PC-3 (cell line): Measurements from ENCODE around the gene HAPLN2. TPM values are rescaled to one million over a fixed set of nuclear protein-coding genes. Genes with fewer than 3 reads are reported as not detected.
A peak's percentile ranks its signal among the peaks of the same experiment; 100 is the strongest.
"Not testable (repeated sequence)": the region's sequence is repeated elsewhere in the genome, so short reads cannot be mapped to it uniquely, and the experiment has no call there.

Experiments
- ATAC-seq: fragments of 200-7000 bp; cut with Tn5 transposase; 2 replicates; pipeline ENCODE4 v1.9.1; 2020; ENCODE audit warnings: mild to moderate bottlenecking, moderate library complexity
- BruUV-seq: library from RNA; stranded (reverse); fragments of 400-500 nt; replicated peaks from 2 replicates; lab custom pipeline; 2021; lab: Mats Ljungman, UMichigan
- CTCF ChIA-PET: fragments of 300-600 bp; sonication (Branson Sonifier 250); formaldehyde crosslinking; loops from one replicate; lab custom pipeline; 2022; ENCODE audit warnings: antibody characterized with exemption; lab: Charles Lee
- POLR2A ChIA-PET: fragments of 300-600 bp; sonication (Branson Sonifier 250); formaldehyde crosslinking; loops from one replicate; lab custom pipeline; 2022; ENCODE audit warnings: antibody characterized with exemption; ENCODE audit not compliant: unreplicated experiment; lab: Charles Lee
- DNase-seq: peaks from one replicate; pipeline ENCODE4 v3.0.0-alpha.2; 2015
- H2AFZ ChIP-seq: fragments of 300-600 bp; sonication (generic); 2 replicates; pipeline ENCODE4 v1.6.0; 2016; ENCODE audit warnings: antibody characterized with exemption, low read length
- H3F3A ChIP-seq: fragments of 300-600 bp; sonication (generic); one replicate; pipeline ENCODE4 v1.6.0; 2017; ENCODE audit warnings: antibody characterized with exemption, low read length, control low read depth, mild to moderate bottlenecking; ENCODE audit not compliant: unreplicated experiment
- H3K27ac ChIP-seq: fragments of 300-600 bp; sonication (generic); 2 replicates; pipeline ENCODE4 v1.5.1; 2016; ENCODE audit warnings: mild to moderate bottlenecking, low read length
- H3K27me3 ChIP-seq: fragments of 300-600 bp; sonication (generic); 2 replicates; pipeline ENCODE4 v1.6.1; 2016; ENCODE audit warnings: low read length, mixed read lengths
- H3K36me3 ChIP-seq: fragments of 300-600 bp; sonication (generic); 2 replicates; pipeline ENCODE4 v1.6.1; 2016; ENCODE audit warnings: low read depth, mixed run types, low read length, mixed read lengths
- H3K4me1 ChIP-seq: fragments of 300-600 bp; sonication (generic); 2 replicates; pipeline ENCODE4 v1.5.1; 2016; ENCODE audit warnings: low read length; ENCODE audit not compliant: insufficient read depth
- H3K4me2 ChIP-seq: fragments of 300-600 bp; sonication (generic); 2 replicates; pipeline ENCODE4 v1.6.0; 2016; ENCODE audit warnings: low read length
- H3K4me3 ChIP-seq: fragments of 300-600 bp; sonication (generic); 2 replicates; pipeline ENCODE4 v1.5.1; 2016; ENCODE audit warnings: mild to moderate bottlenecking, low read length, mixed read lengths
- H3K79me2 ChIP-seq: fragments of 300-600 bp; sonication (generic); 2 replicates; pipeline ENCODE4 v1.6.1; 2017; ENCODE audit warnings: low read length, mixed read lengths
- H3K9ac ChIP-seq: fragments of 300-600 bp; sonication (generic); 2 replicates; pipeline ENCODE4 v1.6.0; 2016; ENCODE audit warnings: mild to moderate bottlenecking, low read length
- H3K9me2 ChIP-seq: fragments of 300-600 bp; sonication (generic); replicated peaks from 2 replicates; pipeline ENCODE4 v1.6.1; 2016; ENCODE audit warnings: mixed run types, low read length, mixed read lengths
- H3K9me3 ChIP-seq: fragments of 300-600 bp; sonication (generic); 2 replicates; pipeline ENCODE4 v1.6.1; 2016; ENCODE audit warnings: low read length, mixed read lengths
- H4K20me1 ChIP-seq: fragments of 300-600 bp; sonication (generic); 2 replicates; pipeline ENCODE4 v1.6.1; 2016; ENCODE audit warnings: low read length, mixed read lengths
- EZH2 ChIP-seq: fragments of 300-600 bp; sonication (generic); IDR thresholded peaks from one replicate; pipeline ENCODE4 v1.6.1; 2017; ENCODE audit warnings: antibody characterized with exemption, mild to moderate bottlenecking, low read length; ENCODE audit not compliant: unreplicated experiment
- EZH2phosphoT487 ChIP-seq: fragments of 300-600 bp; sonication (generic); IDR thresholded peaks from 2 replicates; pipeline ENCODE4 v1.6.1; 2018; ENCODE audit warnings: mild to moderate bottlenecking, antibody characterized with exemption, low read length, borderline replicate concordance
- intact Hi-C: fragments of 100-400 bp; cut with micrococcal nuclease; formaldehyde crosslinking; loops from 2 replicates; pipeline ENCODE4 v1.9.0; 2023
- total RNA-seq: library from RNA; depleted of rRNA; stranded (reverse); fragments of >200 nt; gene quantifications from 2 replicates; pipeline ENCODE4 v1.2.3, GENCODE V29; 2014
- TF ChIP-seq, protein P1 (sequence below): fragments of 300-600 bp; sonication (generic); conservative IDR thresholded peaks from 2 replicates; pipeline ENCODE4 v1.5.1; 2017; ENCODE audit warnings: antibody characterized with exemption, low read depth, mild to moderate bottlenecking, low read length

Gene HAPLN2
- total RNA-seq, 1 experiment from 2014 or later: 1.1 TPM

DNA sequence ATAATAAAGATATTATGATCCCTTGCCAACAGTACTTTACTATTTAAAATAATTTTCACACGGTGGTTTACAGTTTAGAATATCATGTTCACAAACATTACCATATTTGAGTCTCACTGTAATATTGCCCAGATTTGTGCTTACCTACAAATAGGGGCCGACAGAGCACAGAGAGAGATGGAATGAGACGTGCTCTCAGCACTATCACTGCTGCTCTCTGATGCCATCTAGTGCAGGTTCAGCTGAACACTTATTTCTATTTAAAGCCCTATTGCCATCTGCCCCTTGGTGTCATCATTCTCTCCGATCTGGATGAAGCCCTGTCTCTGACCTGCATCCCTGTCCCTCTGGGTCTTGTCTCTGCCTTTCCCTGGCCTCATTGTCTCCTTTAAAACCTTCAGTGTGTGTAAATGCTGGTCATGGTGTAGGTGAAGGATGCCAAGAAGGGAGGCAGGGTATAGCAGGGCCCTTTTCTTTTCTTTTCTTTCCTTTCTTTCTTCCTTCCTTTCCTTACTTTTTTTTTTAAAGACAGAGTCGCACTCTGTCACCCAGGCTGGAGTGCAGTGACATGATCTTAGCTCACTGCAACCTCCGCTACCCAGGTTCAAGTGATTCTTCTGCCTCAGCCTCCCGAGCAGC is 11.1 kb upstream of the HAPLN2 start:
- no peak overlapping the region for H3K27ac ChIP-seq
- no peaks in the 10 kb centered on the region for H3K9me3 ChIP-seq
- H2AFZ ChIP-seq: peak overlapping the region; percentile 29; the same call in 1 of the 2 replicates
- H3F3A ChIP-seq: no peaks in the 10 kb centered on the region
- no TSS peak for BruUV-seq
- H3K4me3 ChIP-seq: no peak overlapping the region
- H3K9me2 ChIP-seq: no peaks in the 10 kb centered on the region
- DNase-seq: peak; percentile 87
- CTCF ChIA-PET: interaction anchor here (0.5 to 1.1 kb wide), 3 partner anchors 9 to 151 kb away, joined by 3 read pairs; no protein-coding TSS in a partner anchor
- ATAC-seq: peak; percentile 98
- H3K9ac ChIP-seq: no peak overlapping the region
- no peaks in the 10 kb centered on the region for H3K27me3 ChIP-seq
- intact Hi-C loops: loop anchor here (1.0 kb wide), 1 partner anchor 24 kb away; no protein-coding TSS in a partner anchor
- H3K4me2 ChIP-seq: 0 out of 2 replicates have a peak overlapping the region, but pooled peaks have one; percentile 2
- TF ChIP-seq EZH2 (no peak), EZH2phosphoT487 (no peak)
- TF ChIP-seq, protein P1, sequence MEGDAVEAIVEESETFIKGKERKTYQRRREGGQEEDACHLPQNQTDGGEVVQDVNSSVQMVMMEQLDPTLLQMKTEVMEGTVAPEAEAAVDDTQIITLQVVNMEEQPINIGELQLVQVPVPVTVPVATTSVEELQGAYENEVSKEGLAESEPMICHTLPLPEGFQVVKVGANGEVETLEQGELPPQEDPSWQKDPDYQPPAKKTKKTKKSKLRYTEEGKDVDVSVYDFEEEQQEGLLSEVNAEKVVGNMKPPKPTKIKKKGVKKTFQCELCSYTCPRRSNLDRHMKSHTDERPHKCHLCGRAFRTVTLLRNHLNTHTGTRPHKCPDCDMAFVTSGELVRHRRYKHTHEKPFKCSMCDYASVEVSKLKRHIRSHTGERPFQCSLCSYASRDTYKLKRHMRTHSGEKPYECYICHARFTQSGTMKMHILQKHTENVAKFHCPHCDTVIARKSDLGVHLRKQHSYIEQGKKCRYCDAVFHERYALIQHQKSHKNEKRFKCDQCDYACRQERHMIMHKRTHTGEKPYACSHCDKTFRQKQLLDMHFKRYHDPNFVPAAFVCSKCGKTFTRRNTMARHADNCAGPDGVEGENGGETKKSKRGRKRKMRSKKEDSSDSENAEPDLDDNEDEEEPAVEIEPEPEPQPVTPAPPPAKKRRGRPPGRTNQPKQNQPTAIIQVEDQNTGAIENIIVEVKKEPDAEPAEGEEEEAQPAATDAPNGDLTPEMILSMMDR: peak; percentile 92
- POLR2A ChIA-PET: no interaction called here
- no peaks in the 10 kb centered on the region for H3K4me1 ChIP-seq
- no peaks in the 10 kb centered on the region for H4K20me1 ChIP-seq
- H3K79me2 ChIP-seq: no peaks in the 10 kb centered on the region
- H3K36me3 ChIP-seq: no peaks in the 10 kb centered on the region

DNA sequence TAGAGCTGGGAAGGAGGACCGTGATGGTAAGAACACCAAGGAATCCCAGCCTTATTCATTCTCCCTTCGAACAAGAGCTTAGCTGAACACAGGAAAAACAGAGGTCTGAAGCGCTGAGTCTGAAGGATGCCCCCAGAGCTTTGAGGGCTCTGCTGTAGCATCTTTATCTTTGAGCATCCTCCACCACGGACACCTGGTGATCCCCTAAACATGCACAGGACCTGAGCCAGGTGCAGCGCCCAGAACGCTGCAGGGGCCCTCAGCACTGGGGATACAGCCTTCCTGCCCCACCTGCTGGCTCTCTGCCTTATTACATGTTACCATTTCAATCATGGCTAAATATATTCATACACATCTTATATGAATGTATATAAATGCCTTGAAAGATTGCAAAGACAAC is 10.2 kb upstream of the HAPLN2 start:
- BruUV-seq: no TSS peak
- CTCF ChIA-PET: interaction anchor here (0.6 to 1.1 kb wide), 4 partner anchors 23 to 223 kb away, joined by 3 to 4 read pairs (median 3); partner anchors contain the start of gene MEF2D
- no peaks in the 10 kb centered on the region for H3K4me1 ChIP-seq
- no peak overlapping the region for H3K4me3 ChIP-seq
- DNase-seq (peak; percentile 74), ATAC-seq (peak; percentile 81)
- no peaks in the 10 kb centered on the region for H3K27me3 ChIP-seq
- H3K9me3 ChIP-seq: no peaks in the 10 kb centered on the region
- TF ChIP-seq, protein P1: peak; percentile 88
- no peak for TF ChIP-seq EZH2phosphoT487
- intact Hi-C loops: loop anchor here (1.0 kb wide), 3 partner anchors 25 to 226 kb away; no protein-coding TSS in a partner anchor
- H3K27ac ChIP-seq: no peak overlapping the region
- H3K4me2 ChIP-seq: no peak overlapping the region
- H2AFZ ChIP-seq: no peak overlapping the region
- H3K9me2 ChIP-seq: no peaks in the 10 kb centered on the region
- no peaks in the 10 kb centered on the region for H3K36me3 ChIP-seq
- H3K79me2 ChIP-seq: no peaks in the 10 kb centered on the region
- H3K9ac ChIP-seq: no peak overlapping the region
- POLR2A ChIA-PET: interaction anchor here (0.5 kb wide), 1 partner anchor 215 kb away, joined by 3 read pairs; no protein-coding TSS in a partner anchor
- no peaks in the 10 kb centered on the region for H3F3A ChIP-seq
- H4K20me1 ChIP-seq: no peaks in the 10 kb centered on the region

DNA sequence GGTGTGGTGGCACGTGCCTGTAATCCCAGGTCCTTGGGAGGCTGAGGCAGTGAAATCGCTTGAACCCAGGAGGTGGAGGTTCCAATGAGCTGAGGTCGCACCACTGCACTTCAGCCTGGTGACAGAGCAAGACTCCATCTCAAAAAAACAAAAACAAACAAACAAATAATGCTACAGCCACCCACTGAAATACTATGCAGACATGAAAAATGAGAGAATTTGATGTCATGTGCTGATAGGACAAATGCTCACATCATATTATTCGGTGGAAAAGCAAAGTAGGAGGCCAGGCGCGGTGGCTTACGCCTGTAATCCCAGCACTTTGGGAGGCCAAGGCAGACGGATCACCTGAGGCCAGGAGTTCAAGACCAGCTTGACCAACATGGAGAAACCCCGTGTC is 9.1 kb upstream of the HAPLN2 start:
- H3K4me1 ChIP-seq, CTCF ChIA-PET, H3F3A ChIP-seq, H3K9ac ChIP-seq, POLR2A ChIA-PET, DNase-seq, H3K36me3 ChIP-seq, intact Hi-C loops, BruUV-seq, H3K27me3 ChIP-seq, H4K20me1 ChIP-seq, H3K9me2 ChIP-seq, H3K27ac ChIP-seq, H3K4me2 ChIP-seq, H2AFZ ChIP-seq, H3K79me2 ChIP-seq, ATAC-seq, H3K4me3 ChIP-seq, H3K9me3 ChIP-seq: not testable (repeated sequence)
